RWPE1 (cell line): ENCODE data around the gene HABP4.

Experiments used
- CTCF ChIA-PET: fragments of 350-600 bp; sonication (Branson Sonifier 250); formaldehyde crosslinking; extraction: SDS; loops from one replicate; lab custom pipeline; 2021; lab: Yijun Ruan, JAX
- POLR2A ChIA-PET: fragments of 400-600 bp; formaldehyde crosslinking; extraction: SDS; loops from one replicate; lab custom pipeline; 2020; ENCODE audit warnings: antibody characterized with exemption; ENCODE audit not compliant: low non-redundant PET; lab: Yijun Ruan, JAX
- DNase-seq: peaks from one replicate; pipeline ENCODE4 v3.0.0; 2012; ENCODE audit warnings: low spot score
- H3K27ac ChIP-seq: fragments of 450-650 bp; 2 replicates; pipeline ENCODE4 v1.5.1; 2017
- CTCF ChIP-seq: fragments of 450-650 bp; conservative IDR thresholded peaks from 2 replicates; pipeline ENCODE4 v1.5.1; 2017; ENCODE audit warnings: low read depth, mild to moderate bottlenecking

Gene HABP4

GRCh38 chr9:96515621-96516470 is 65.9 kb downstream of the HABP4 start:
- no peak for TF ChIP-seq CTCF
- CTCF ChIA-PET, result interaction anchor here (0.7 to 1.1 kb wide), 2 partner anchors 24 to 151 kb away, joined by 3 read pairs; no protein-coding TSS in a partner anchor
- DNase-seq, result no peak
- POLR2A ChIA-PET, result no interaction called here
- H3K27ac ChIP-seq, result no peak overlapping the region

- no peak for DNase-seq
- no peak for TF ChIP-seq CTCF
- H3K27ac ChIP-seq, result no peak overlapping the region
- ChIA-PET CTCF (no interaction called here), POLR2A (interaction anchor here (0.6 kb wide), 1 partner anchor 20 kb away, joined by 3 read pairs; no protein-coding TSS in a partner anchor)
These were observed 69.1 kb downstream of the HABP4 start for GRCh38 chr9:96519095-96519494.

GRCh38 chr9:96519787-96520186 is 69.8 kb downstream of the HABP4 start:
- no peak for TF ChIP-seq CTCF
- no peak for DNase-seq
- ChIA-PET POLR2A (interaction anchor here (0.6 kb wide), 1 partner anchor 19 kb away, joined by 3 read pairs; no protein-coding TSS in a partner anchor), CTCF (no interaction called here)
- no peak overlapping the region for H3K27ac ChIP-seq

- CTCF ChIA-PET, result interaction anchor here (0.6 to 1.4 kb wide), 4 partner anchors 8 to 45 kb away, joined by 3 read pairs; no protein-coding TSS in a partner anchor
- DNase-seq, result no peak
- POLR2A ChIA-PET, result no interaction called here
- no peak for TF ChIP-seq CTCF
- no peak overlapping the region for H3K27ac ChIP-seq
These were observed 72.4 kb downstream of the HABP4 start for GRCh38 chr9:96522366-96522765.

GRCh38 chr9:96523374-96523773 is 73.4 kb downstream of the HABP4 start:
- CTCF ChIA-PET, result interaction anchor here (1.4 kb wide), 1 partner anchor 9 kb away, joined by 3 read pairs; no protein-coding TSS in a partner anchor
- no peak overlapping the region for H3K27ac ChIP-seq
- DNase-seq, result no peak
- POLR2A ChIA-PET, result no interaction called here
- TF ChIP-seq CTCF, result no peak

GRCh38 chr9:96524045-96524444 is 74.1 kb downstream of the HABP4 start:
- POLR2A ChIA-PET, result no interaction called here
- CTCF ChIA-PET, result no interaction called here
- no peak overlapping the region for H3K27ac ChIP-seq
- no peak for TF ChIP-seq CTCF
- DNase-seq, result no peak
